OCI-M2 (cell line): ENCODE results near the gene LPGAT1.
"Not testable (repeated sequence)": the region's sequence is repeated elsewhere in the genome, so short reads cannot be mapped to it uniquely, and the experiment has no call there.

ENCODE experiments used
- DNase-seq: peaks from one replicate; lab custom pipeline; 2025; ENCODE audit not compliant: unreplicated experiment; lab: John Stamatoyannopoulos, UW

LPGAT1 gene

GRCh38 chr1:211705467-211706091 lies 125.0 kb downstream of the LPGAT1 start:
- no peak for DNase-seq

GRCh38 chr1:211704543-211704942 lies 126.0 kb downstream of the LPGAT1 start:
- DNase-seq, result no peak

GRCh38 chr1:211703812-211704537 lies 126.6 kb downstream of the LPGAT1 start:
- no peak for DNase-seq

GRCh38 chr1:211701733-211702132 lies 128.8 kb downstream of the LPGAT1 start:
- DNase-seq, result no peak

- no peak for DNase-seq
Measured at GRCh38 chr1:211699059-211699458, 131.5 kb downstream of the LPGAT1 start.

GRCh38 chr1:211698161-211699026 lies 132.2 kb downstream of the LPGAT1 start:
- DNase-seq, result no peak

- DNase-seq, result no peak
Measured at GRCh38 chr1:211697356-211697755, 133.2 kb downstream of the LPGAT1 start.

GRCh38 chr1:211695135-211695816 lies 135.3 kb downstream of the LPGAT1 start:
- DNase-seq, result no peak

- not testable (repeated sequence) for DNase-seq
Measured at GRCh38 chr1:211693911-211694310, 136.7 kb downstream of the LPGAT1 start.
